Measurements from ENCODE around the gene TAAR2. TPM values are rescaled to one million over a fixed set of nuclear protein-coding genes. Genes with fewer than 3 reads are reported as not detected.

The TAAR2 gene
- total RNA-seq, 1 donor from 2014 or later: not detected

GRCh38 chr6:132571774-132572173 is 52.3 kb downstream of the TAAR2 start:
- Histone ChIP-seq H3K4me1 (no peaks in the 10 kb centered on the region), H3K27ac (no peak overlapping the region), H3K4me3 (no peak overlapping the region), H3K36me3 (no peaks in the 10 kb centered on the region), H3K9me3 (no peaks in the 10 kb centered on the region), H3K27me3 (ENCODE audit: low read depth) (no peaks in the 10 kb centered on the region)
- no peak for ATAC-seq
- intact Hi-C loops (cut with DNase I): no loop called here
- TF ChIP-seq CTCF (IDR thresholded peaks at IDR 0.05): no peak
- DNase-seq: no peak

- ATAC-seq: no peak
- no peaks in the 10 kb centered on the region for H3K9me3 ChIP-seq
- TF ChIP-seq CTCF (IDR thresholded peaks at IDR 0.05): no peak
Observed at GRCh38 chr6:132570221-132570777, 53.8 kb downstream of the TAAR2 start, which contains the start of gene TAAR6. TAAR6 (plus strand) TSS chr6:132570322; CDS start chr6:132570322, 0 bp downstream.

GRCh38 chr6:132569170-132569569 is 54.9 kb downstream of the TAAR2 start:
- H3K27me3 ChIP-seq (ENCODE audit: low read depth): peaks cover 6% of the 10 kb centered on the region
- ATAC-seq: no peak
- DNase-seq: no peak
- no peak overlapping the region for H3K4me3 ChIP-seq
- TF ChIP-seq CTCF (IDR thresholded peaks at IDR 0.05): no peak
- intact Hi-C loops (cut with DNase I): no loop called here
- no peak overlapping the region for H3K27ac ChIP-seq
- no peaks in the 10 kb centered on the region for H3K4me1 ChIP-seq
- no peaks in the 10 kb centered on the region for H3K36me3 ChIP-seq
- no peaks in the 10 kb centered on the region for H3K9me3 ChIP-seq

More at GRCh38 chr6:132570221-132570777, 53.8 kb downstream of the TAAR2 start, which contains the start of gene TAAR6:
- Histone ChIP-seq H3K27me3 (ENCODE audit: low read depth) (peaks cover 6% of the 10 kb centered on the region), H3K4me1 (no peaks in the 10 kb centered on the region), H3K36me3 (no peaks in the 10 kb centered on the region), H3K4me3 (no peak within 1 kb of the TSS), H3K27ac (no peak within 1 kb of the TSS)
- intact Hi-C loops (cut with DNase I): no loop called here
- DNase-seq: no peak

- no peaks in the 10 kb centered on the region for H3K36me3 ChIP-seq
- no peak for ATAC-seq
- H3K4me1 ChIP-seq: no peaks in the 10 kb centered on the region
- intact Hi-C loops (cut with DNase I): no loop called here
- no peak for TF ChIP-seq CTCF (IDR thresholded peaks at IDR 0.05)
- no peak for DNase-seq
- H3K27ac ChIP-seq: no peak overlapping the region
- H3K9me3 ChIP-seq: no peaks in the 10 kb centered on the region
- H3K4me3 ChIP-seq: no peak overlapping the region
- peaks cover 6% of the 10 kb centered on the region for H3K27me3 ChIP-seq (ENCODE audit: low read depth)
Observed at GRCh38 chr6:132568611-132569010, 55.5 kb downstream of the TAAR2 start.

GRCh38 chr6:132567566-132567965 is 56.5 kb downstream of the TAAR2 start:
- no peaks in the 10 kb centered on the region for H3K4me1 ChIP-seq
- no peak overlapping the region for H3K4me3 ChIP-seq
- H3K9me3 ChIP-seq: no peaks in the 10 kb centered on the region
- ATAC-seq (no peak), DNase-seq (no peak)
- TF ChIP-seq CTCF (IDR thresholded peaks at IDR 0.05): no peak
- H3K36me3 ChIP-seq: no peaks in the 10 kb centered on the region
- no peak overlapping the region for H3K27ac ChIP-seq
- H3K27me3 ChIP-seq (ENCODE audit: low read depth): peaks cover 6% of the 10 kb centered on the region
- intact Hi-C loops (cut with DNase I): no loop called here

Other genes with a start within 250 kb of the TAAR2 start
- 13.4 TPM for gene MOXD1, start 222.8 kb downstream of the TAAR2 start, total RNA-seq
- 97.2 TPM for gene STX7, start 111.2 kb downstream of the TAAR2 start, total RNA-seq
- gene TAAR9, start 86.0 kb downstream of the TAAR2 start, total RNA-seq: not detected
- not detected for gene TAAR8, start 71.6 kb downstream of the TAAR2 start, total RNA-seq
- not detected for gene TAAR6, start 54.0 kb downstream of the TAAR2 start, total RNA-seq
- not detected for gene TAAR5, start 34.5 kb downstream of the TAAR2 start, total RNA-seq
- gene TAAR1, start 34.9 kb upstream of the TAAR2 start, total RNA-seq: not detected
- gene VNN1, start 89.8 kb upstream of the TAAR2 start, total RNA-seq: 10.0 TPM
- gene VNN2, start 133.6 kb upstream of the TAAR2 start, total RNA-seq: 32.6 TPM
- gene SLC18B1, start 174.4 kb upstream of the TAAR2 start, total RNA-seq: 8.1 TPM
- 1,034 TPM for gene RPS12, start 190.3 kb upstream of the TAAR2 start, total RNA-seq

All from lower lobe of right lung (tissue), 2 donors.